ENCODE results near the gene JAM3.

Gene JAM3

DNA sequence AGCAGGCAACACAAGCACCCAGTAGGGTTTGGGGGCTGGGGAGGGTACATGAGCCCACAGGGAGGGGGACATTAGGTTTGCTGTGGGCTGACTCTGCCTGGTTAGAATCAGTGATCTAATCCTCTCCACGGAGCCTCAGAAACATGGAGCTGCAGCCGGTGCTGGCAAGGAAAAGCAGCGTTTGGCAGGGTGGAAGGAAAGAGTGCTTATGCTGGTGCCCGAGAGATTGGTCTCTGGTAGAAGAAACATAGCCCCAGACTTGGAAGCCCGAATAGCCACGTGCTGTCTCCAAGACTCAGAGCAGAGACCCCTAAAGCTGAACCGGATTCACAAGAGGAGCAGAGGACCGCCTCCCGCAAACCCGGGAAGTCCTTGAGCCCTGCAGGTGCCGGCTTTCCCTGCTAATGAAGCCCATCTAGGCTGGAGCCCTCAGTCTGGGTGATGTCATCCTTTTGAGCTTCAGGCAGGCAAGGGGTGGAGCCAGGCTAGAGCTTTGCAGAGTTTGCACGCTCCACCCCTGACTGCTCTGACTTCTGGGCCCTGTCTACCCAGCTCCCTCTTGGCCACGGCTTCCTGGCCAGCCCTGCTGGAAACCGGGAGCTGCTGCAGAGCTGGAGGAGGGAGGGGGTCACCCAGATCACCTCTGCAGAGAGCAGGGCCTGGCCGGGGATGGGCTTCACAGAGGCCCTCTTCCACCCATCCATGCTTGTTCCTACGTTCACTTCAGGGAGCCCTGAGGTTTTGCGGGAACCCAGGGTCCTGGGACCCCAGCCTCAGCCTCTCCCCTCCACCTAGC lies 35.0 kb upstream of the JAM3 start:
- no peak overlapping the region for H2AFZ ChIP-seq (ENCODE audit: low read length)
- TF ChIP-seq EZH2phosphoT487 (IDR thresholded peaks at IDR 0.05; ENCODE audit: low read length) (no peak), EZH2 (optimal IDR thresholded peaks at IDR 0.05; ENCODE audit: low read depth, low read length) (no peak)
- TF ChIP-seq, protein P1, sequence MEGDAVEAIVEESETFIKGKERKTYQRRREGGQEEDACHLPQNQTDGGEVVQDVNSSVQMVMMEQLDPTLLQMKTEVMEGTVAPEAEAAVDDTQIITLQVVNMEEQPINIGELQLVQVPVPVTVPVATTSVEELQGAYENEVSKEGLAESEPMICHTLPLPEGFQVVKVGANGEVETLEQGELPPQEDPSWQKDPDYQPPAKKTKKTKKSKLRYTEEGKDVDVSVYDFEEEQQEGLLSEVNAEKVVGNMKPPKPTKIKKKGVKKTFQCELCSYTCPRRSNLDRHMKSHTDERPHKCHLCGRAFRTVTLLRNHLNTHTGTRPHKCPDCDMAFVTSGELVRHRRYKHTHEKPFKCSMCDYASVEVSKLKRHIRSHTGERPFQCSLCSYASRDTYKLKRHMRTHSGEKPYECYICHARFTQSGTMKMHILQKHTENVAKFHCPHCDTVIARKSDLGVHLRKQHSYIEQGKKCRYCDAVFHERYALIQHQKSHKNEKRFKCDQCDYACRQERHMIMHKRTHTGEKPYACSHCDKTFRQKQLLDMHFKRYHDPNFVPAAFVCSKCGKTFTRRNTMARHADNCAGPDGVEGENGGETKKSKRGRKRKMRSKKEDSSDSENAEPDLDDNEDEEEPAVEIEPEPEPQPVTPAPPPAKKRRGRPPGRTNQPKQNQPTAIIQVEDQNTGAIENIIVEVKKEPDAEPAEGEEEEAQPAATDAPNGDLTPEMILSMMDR (IDR thresholded peaks at IDR 0.05; ENCODE audit: low read length): no peak

DNA sequence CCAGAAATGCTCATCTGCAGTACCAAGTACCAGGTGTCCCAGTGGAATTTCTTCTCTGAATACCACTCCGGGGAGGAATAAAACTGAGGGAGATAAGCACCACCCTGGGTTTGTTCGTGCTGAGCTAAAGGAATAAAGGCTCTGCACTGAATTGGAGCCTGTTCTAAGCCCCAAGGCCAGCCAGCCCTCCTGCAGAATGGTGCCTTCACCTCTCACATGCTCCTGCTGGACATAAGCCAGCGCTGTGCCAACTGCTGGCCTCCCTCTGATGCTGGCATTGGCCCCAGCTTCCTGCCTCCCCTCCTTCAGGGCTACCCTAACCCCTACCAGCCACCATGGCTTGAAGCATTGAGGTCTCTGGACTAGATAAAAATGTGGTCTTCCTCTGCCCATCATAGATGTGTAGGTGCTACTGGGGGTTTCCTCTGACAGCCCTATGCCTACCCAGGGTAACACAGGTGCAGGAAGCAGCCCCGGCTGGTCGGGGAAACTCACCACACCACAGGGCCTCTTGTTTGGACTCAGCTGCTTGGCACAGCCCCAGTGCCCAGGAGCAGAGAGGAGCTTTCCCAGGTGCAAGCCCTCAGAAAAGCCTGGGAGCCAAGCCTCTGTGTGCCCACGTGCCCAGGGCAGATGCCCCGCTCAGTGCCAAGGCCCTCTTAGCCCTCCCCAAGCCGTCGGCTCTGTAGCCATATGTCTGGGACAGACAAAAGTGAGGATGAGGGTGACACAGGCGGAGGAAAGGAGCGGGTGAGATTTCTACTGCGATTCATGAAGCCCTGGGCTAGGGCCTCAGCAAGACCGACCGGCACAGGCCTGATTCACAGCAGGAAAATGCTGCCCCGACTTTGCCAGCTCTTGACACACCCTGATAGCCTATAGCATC lies 34.1 kb upstream of the JAM3 start:
- Histone ChIP-seq H2AFZ (ENCODE audit: low read length) (no peak overlapping the region), H4K20me1 (ENCODE audit: insufficient read depth, low read length) (no peaks in the 10 kb centered on the region), H3F3A (ENCODE audit: insufficient read depth, low read length) (no peaks in the 10 kb centered on the region), H3K79me2 (ENCODE audit: low read length) (no peaks in the 10 kb centered on the region), H3K4me2 (ENCODE audit: low read depth, low read length) (no peak overlapping the region), H3K36me3 (replicated peaks; ENCODE audit: insufficient read depth, low read length) (no peaks in the 10 kb centered on the region), H3K4me1 (ENCODE audit: low read length) (no peaks in the 10 kb centered on the region), H3K27ac (ENCODE audit: low read length) (no peak overlapping the region), H3K9me3 (replicated peaks; ENCODE audit: insufficient read depth, low read length) (no peaks in the 10 kb centered on the region), H3K9ac (ENCODE audit: low read length) (no peak overlapping the region), H3K27me3 (replicated peaks; ENCODE audit: insufficient read depth, low read length) (no peaks in the 10 kb centered on the region), H3K4me3 (ENCODE audit: low read length) (no peak overlapping the region), H3K9me2 (replicated peaks; ENCODE audit: insufficient read depth, low read length) (no peaks in the 10 kb centered on the region)
- TF ChIP-seq, protein P1 (IDR thresholded peaks at IDR 0.05; ENCODE audit: low read length): no peak
- TF ChIP-seq EZH2phosphoT487 (IDR thresholded peaks at IDR 0.05; ENCODE audit: low read length) (no peak), EZH2 (optimal IDR thresholded peaks at IDR 0.05; ENCODE audit: low read depth, low read length) (no peak)
- no peak for DNase-seq

More for the DNA sequence above, 35.0 kb upstream of the JAM3 start:
- Histone ChIP-seq H4K20me1 (ENCODE audit: insufficient read depth, low read length) (no peaks in the 10 kb centered on the region), H3K9me3 (replicated peaks; ENCODE audit: insufficient read depth, low read length) (no peaks in the 10 kb centered on the region), H3K27ac (ENCODE audit: low read length) (no peak overlapping the region), H3K79me2 (ENCODE audit: low read length) (no peaks in the 10 kb centered on the region), H3K4me2 (ENCODE audit: low read depth, low read length) (no peak overlapping the region), H3K9me2 (replicated peaks; ENCODE audit: insufficient read depth, low read length) (no peaks in the 10 kb centered on the region), H3K27me3 (replicated peaks; ENCODE audit: insufficient read depth, low read length) (no peaks in the 10 kb centered on the region), H3K9ac (ENCODE audit: low read length) (no peak overlapping the region), H3K36me3 (replicated peaks; ENCODE audit: insufficient read depth, low read length) (no peaks in the 10 kb centered on the region), H3F3A (ENCODE audit: insufficient read depth, low read length) (no peaks in the 10 kb centered on the region), H3K4me1 (ENCODE audit: low read length) (no peaks in the 10 kb centered on the region), H3K4me3 (ENCODE audit: low read length) (no peak overlapping the region; the same call in 1 of the 2 replicates)
- peak; percentile 7 for DNase-seq

DNA sequence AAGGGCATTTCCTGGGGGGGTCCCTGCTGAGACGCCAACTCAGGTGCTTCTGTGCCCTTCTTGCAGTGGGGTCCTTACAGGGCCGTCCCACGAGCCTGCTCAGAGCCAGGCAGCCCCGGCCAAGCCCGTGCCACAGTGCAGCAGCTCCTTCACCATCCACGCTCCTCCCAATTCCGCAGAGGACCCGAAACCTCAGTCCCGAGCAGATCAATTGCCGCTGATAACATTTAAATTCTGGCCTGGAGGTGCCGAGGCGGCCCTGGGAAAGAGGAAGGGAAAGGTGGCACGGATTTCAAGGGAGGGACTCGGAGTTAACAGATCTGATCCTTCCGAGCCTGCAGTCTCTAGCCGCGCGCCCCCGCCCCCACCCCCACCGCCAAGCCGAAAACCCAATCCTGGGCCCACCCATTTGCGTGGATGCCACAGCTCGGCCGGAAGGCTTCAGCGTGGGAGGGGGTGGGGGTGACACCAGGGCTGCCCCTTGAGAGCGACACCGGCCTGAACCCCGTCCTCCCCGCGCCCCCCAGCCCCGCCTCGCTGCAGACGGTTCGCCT lies 32.3 kb upstream of the JAM3 start:
- H3K36me3 ChIP-seq (replicated peaks; ENCODE audit: insufficient read depth, low read length): no peaks in the 10 kb centered on the region
- H3K4me1 ChIP-seq (ENCODE audit: low read length): no peaks in the 10 kb centered on the region
- no peaks in the 10 kb centered on the region for H3F3A ChIP-seq (ENCODE audit: insufficient read depth, low read length)
- no peaks in the 10 kb centered on the region for H4K20me1 ChIP-seq (ENCODE audit: insufficient read depth, low read length)
- H3K9ac ChIP-seq (ENCODE audit: low read length): no peak overlapping the region
- H3K27me3 ChIP-seq (replicated peaks; ENCODE audit: insufficient read depth, low read length): no peaks in the 10 kb centered on the region
- TF ChIP-seq EZH2phosphoT487 (IDR thresholded peaks at IDR 0.05; ENCODE audit: low read length) (no peak), EZH2 (optimal IDR thresholded peaks at IDR 0.05; ENCODE audit: low read depth, low read length) (no peak)
- TF ChIP-seq, protein P1 (IDR thresholded peaks at IDR 0.05; ENCODE audit: low read length): no peak
- DNase-seq: no peak
- H3K9me2 ChIP-seq (replicated peaks; ENCODE audit: insufficient read depth, low read length): no peaks in the 10 kb centered on the region
- H3K4me3 ChIP-seq (ENCODE audit: low read length): no peak overlapping the region
- no peak overlapping the region for H2AFZ ChIP-seq (ENCODE audit: low read length)
- no peaks in the 10 kb centered on the region for H3K9me3 ChIP-seq (replicated peaks; ENCODE audit: insufficient read depth, low read length)
- H3K79me2 ChIP-seq (ENCODE audit: low read length): no peaks in the 10 kb centered on the region
- H3K4me2 ChIP-seq (ENCODE audit: low read depth, low read length): no peak overlapping the region
- H3K27ac ChIP-seq (ENCODE audit: low read length): no peak overlapping the region
